ENCODE results near the gene AMBN.

Gene AMBN, protein sequence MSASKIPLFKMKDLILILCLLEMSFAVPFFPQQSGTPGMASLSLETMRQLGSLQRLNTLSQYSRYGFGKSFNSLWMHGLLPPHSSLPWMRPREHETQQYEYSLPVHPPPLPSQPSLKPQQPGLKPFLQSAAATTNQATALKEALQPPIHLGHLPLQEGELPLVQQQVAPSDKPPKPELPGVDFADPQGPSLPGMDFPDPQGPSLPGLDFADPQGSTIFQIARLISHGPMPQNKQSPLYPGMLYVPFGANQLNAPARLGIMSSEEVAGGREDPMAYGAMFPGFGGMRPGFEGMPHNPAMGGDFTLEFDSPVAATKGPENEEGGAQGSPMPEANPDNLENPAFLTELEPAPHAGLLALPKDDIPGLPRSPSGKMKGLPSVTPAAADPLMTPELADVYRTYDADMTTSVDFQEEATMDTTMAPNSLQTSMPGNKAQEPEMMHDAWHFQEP

DNA sequence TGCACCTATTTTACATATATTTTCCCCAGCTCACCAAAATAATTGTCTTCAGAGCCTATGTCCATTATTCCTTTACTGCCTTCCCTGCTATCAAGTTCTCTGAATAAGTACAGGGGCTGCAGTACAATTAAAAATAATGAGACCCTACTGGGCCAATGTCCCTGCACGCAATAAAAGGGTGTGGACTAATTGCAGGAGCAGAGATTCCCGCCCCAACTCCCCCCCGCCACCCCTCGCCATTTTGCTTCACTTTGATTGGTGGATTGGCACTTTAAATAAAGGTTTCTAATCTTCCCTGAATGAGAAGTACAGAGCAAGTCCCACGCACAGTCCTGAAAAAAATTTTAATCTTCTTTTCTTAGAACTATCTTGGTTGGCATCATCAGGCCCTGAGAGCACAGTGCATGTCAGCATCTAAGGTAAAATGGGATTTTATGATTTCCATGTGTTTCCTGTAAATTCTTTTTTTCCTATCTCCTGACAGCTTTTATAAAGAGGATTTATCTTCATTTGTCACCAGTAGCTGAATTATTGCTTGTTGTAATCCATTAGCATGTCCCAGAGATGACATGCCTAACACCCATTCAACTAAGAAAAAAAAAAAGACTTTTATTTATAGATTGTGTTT is at the start of gene AMBN:
TSS of gene AMBN (plus strand) at position 302 of the 628 bp plus-strand sequence. CDS start at position 405, 103 bp downstream.
- TF ChIP-seq RAD21 (IDR thresholded peaks at IDR 0.05; ENCODE audit: low read depth) = no peak

DNA sequence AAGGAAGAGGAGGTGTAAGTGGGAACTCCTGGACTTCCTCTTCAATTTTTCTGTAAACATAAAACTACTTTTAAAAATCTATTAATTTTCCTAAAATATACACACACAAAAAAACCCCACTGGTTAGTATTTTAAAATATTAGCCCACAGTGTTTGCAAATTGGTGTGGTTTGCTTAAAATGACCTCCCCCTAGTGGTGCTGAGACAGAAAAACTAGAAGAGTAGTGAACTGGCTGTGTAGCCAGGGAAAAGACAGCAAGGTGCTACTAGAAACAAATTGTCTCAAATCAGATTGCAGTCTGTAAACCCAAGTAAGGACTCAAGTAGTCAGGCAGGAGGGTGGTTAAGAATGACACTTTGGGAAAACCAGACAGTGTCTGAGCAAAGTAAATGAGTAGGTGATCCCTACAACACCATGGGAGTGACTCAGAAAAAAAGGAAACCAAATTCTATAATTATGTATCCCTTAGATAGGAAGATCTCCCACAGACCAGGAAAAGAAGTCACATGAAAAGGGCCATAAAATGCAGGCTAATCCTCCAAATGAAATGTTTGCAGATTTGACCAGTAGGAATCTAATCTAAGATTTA is 47.7 kb upstream of the AMBN start:
- no peak for TF ChIP-seq NFIC (IDR thresholded peaks at IDR 0.05)
- peak; percentile 25; the same call in 1 of the 2 replicates for TF ChIP-seq RAD21 (IDR thresholded peaks at IDR 0.05; ENCODE audit: low read depth)
- no peak for TF ChIP-seq USF1 (IDR thresholded peaks at IDR 0.05)

- TF ChIP-seq TEAD4 (IDR thresholded peaks at IDR 0.05) = no peak
- TF ChIP-seq EP300 (IDR thresholded peaks at IDR 0.05; ENCODE audit: borderline replicate concordance) = no peak
- no peak for TF ChIP-seq RAD21 (IDR thresholded peaks at IDR 0.05; ENCODE audit: low read depth)
- no peak for TF ChIP-seq NFIC (IDR thresholded peaks at IDR 0.05)
- TF ChIP-seq TCF12 (IDR thresholded peaks at IDR 0.05; ENCODE audit: low read depth) = no peak
- TF ChIP-seq EGR1 (IDR thresholded peaks at IDR 0.05) = no peak
- TF ChIP-seq MAX (IDR thresholded peaks at IDR 0.05) = no peak
- no peak for TF ChIP-seq USF1 (IDR thresholded peaks at IDR 0.05)
- TF ChIP-seq ZBTB7A (IDR thresholded peaks at IDR 0.05; ENCODE audit: low read depth) = no peak
Observed at GRCh38 chr4:70556856-70557255, 35.2 kb upstream of the AMBN start.

GRCh38 chr4:70559211-70559830 is 32.7 kb upstream of the AMBN start:
- TF ChIP-seq CEBPB (IDR thresholded peaks at IDR 0.05) (no peak), RAD21 (IDR thresholded peaks at IDR 0.05; ENCODE audit: low read depth) (peak; percentile 80)

GRCh38 chr4:70559924-70560323 is 32.1 kb upstream of the AMBN start:
- TF ChIP-seq, protein P1, sequence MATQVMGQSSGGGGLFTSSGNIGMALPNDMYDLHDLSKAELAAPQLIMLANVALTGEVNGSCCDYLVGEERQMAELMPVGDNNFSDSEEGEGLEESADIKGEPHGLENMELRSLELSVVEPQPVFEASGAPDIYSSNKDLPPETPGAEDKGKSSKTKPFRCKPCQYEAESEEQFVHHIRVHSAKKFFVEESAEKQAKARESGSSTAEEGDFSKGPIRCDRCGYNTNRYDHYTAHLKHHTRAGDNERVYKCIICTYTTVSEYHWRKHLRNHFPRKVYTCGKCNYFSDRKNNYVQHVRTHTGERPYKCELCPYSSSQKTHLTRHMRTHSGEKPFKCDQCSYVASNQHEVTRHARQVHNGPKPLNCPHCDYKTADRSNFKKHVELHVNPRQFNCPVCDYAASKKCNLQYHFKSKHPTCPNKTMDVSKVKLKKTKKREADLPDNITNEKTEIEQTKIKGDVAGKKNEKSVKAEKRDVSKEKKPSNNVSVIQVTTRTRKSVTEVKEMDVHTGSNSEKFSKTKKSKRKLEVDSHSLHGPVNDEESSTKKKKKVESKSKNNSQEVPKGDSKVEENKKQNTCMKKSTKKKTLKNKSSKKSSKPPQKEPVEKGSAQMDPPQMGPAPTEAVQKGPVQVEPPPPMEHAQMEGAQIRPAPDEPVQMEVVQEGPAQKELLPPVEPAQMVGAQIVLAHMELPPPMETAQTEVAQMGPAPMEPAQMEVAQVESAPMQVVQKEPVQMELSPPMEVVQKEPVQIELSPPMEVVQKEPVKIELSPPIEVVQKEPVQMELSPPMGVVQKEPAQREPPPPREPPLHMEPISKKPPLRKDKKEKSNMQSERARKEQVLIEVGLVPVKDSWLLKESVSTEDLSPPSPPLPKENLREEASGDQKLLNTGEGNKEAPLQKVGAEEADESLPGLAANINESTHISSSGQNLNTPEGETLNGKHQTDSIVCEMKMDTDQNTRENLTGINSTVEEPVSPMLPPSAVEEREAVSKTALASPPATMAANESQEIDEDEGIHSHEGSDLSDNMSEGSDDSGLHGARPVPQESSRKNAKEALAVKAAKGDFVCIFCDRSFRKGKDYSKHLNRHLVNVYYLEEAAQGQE (IDR thresholded peaks at IDR 0.05; ENCODE audit: low read depth) = no peak
- TF ChIP-seq EGR1 (IDR thresholded peaks at IDR 0.05) (no peak), FOXM1 (IDR thresholded peaks at IDR 0.05; ENCODE audit: borderline replicate concordance, low read depth) (no peak), ZBTB7A (IDR thresholded peaks at IDR 0.05; ENCODE audit: low read depth) (no peak), TAF1 (IDR thresholded peaks at IDR 0.05; ENCODE audit: low read depth) (no peak), USF1 (IDR thresholded peaks at IDR 0.05) (no peak), MAX (IDR thresholded peaks at IDR 0.05) (no peak), NFIC (IDR thresholded peaks at IDR 0.05) (no peak), EP300 (IDR thresholded peaks at IDR 0.05; ENCODE audit: borderline replicate concordance) (no peak), CEBPB (IDR thresholded peaks at IDR 0.05) (no peak), RAD21 (IDR thresholded peaks at IDR 0.05; ENCODE audit: low read depth) (no peak), CREB1 (IDR thresholded peaks at IDR 0.05; ENCODE audit: low read depth) (no peak), TEAD4 (IDR thresholded peaks at IDR 0.05) (no peak), YY1 (IDR thresholded peaks at IDR 0.05; ENCODE audit: low read depth) (no peak)

DNA sequence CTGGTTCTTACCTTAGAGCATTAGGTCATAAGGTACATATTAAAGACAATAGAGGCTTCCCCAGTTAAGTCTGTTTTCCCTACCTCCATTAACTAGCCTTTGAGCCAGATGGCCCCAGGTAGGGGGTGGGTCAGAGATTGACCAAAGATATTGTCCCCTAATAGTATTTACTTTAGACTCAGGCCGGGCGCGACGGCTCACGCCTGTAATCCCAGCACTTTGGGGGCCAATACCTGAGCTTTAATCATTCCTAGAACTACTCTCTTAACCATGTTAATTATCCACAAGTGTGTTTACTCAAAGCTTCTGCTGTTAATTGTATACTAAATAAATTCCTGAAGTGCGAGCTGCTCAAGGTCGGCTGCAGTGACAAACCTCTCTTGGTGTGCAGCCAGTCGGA is 28.0 kb upstream of the AMBN start:
- TF ChIP-seq CREB1 (IDR thresholded peaks at IDR 0.05; ENCODE audit: low read depth) (no peak), TEAD4 (IDR thresholded peaks at IDR 0.05) (no peak), CEBPB (IDR thresholded peaks at IDR 0.05) (no peak), MAX (IDR thresholded peaks at IDR 0.05) (no peak), NFIC (IDR thresholded peaks at IDR 0.05) (no peak)

DNA sequence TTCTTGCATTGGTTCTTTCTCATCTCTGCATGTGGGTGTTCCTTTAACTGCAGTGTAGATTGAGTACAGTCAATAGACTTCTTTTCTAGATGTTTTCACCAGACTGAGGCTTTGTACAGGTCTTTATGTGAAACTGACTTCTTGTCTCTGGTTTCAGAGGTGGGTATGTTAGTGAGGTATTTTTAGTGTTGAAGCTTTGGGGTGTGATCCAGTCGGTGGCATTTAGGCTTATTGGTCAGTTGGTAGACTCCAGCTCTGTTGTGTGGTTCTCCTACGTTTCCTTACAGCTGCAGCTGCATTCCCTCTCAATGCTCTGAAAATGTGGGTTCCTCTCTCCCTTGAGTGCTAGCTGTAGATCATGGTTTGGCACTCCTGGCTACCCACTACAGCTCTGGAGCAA is 21.3 kb upstream of the AMBN start:
- TF ChIP-seq ZBTB7A (IDR thresholded peaks at IDR 0.05; ENCODE audit: low read depth) (no peak), YY1 (IDR thresholded peaks at IDR 0.05; ENCODE audit: low read depth) (no peak), TEAD4 (IDR thresholded peaks at IDR 0.05) (no peak), RAD21 (IDR thresholded peaks at IDR 0.05; ENCODE audit: low read depth) (no peak), NFIC (IDR thresholded peaks at IDR 0.05) (no peak), FOXM1 (IDR thresholded peaks at IDR 0.05; ENCODE audit: borderline replicate concordance, low read depth) (no peak), EP300 (IDR thresholded peaks at IDR 0.05; ENCODE audit: borderline replicate concordance) (no peak), MAX (IDR thresholded peaks at IDR 0.05) (no peak), TAF1 (IDR thresholded peaks at IDR 0.05; ENCODE audit: low read depth) (no peak), USF1 (IDR thresholded peaks at IDR 0.05) (no peak), TCF12 (IDR thresholded peaks at IDR 0.05; ENCODE audit: low read depth) (no peak)
- TF ChIP-seq, protein P1 (IDR thresholded peaks at IDR 0.05; ENCODE audit: low read depth) = no peak

Measured in Ishikawa (cell line).